HepG2 (cell line): ENCODE data around the gene KHNYN. TPM values are rescaled to one million over a fixed set of nuclear protein-coding genes. Genes with fewer than 3 reads are reported as not detected.

ENCODE experiments used
- ARNTL ChIP-seq: sonication (generic); formaldehyde crosslinking; IDR thresholded peaks from 2 replicates; pipeline ENCODE4 v1.4.0; 2020; ENCODE audit warnings: mild to moderate bottlenecking, missing genetic modification reagents
- HIC2 ChIP-seq: sonication (generic); formaldehyde crosslinking; IDR thresholded peaks from 2 replicates; pipeline ENCODE4 v1.9.0; 2022; ENCODE audit warnings: low read depth, missing genetic modification reagents
- MAF1 ChIP-seq: sonication (generic); formaldehyde crosslinking; IDR thresholded peaks from 2 replicates; pipeline ENCODE4 v1.5.0; 2020; ENCODE audit warnings: missing genetic modification reagents, borderline replicate concordance
- MXI1 ChIP-seq: IDR thresholded peaks from 3 replicates; pipeline ENCODE4 v1.6.1; 2012; ENCODE audit warnings: low read depth, low read length, inconsistent platforms, borderline replicate concordance
- NFKB2 ChIP-seq: sonication (generic); formaldehyde crosslinking; IDR thresholded peaks from 2 replicates; pipeline ENCODE4 v1.4.0; 2020; ENCODE audit warnings: missing genetic modification reagents, borderline replicate concordance
- NPAS2 ChIP-seq: sonication (generic); formaldehyde crosslinking; IDR thresholded peaks from 2 replicates; pipeline ENCODE4 v1.8.0; 2022; ENCODE audit warnings: mild to moderate bottlenecking, missing genetic modification reagents, borderline replicate concordance
- ONECUT2 ChIP-seq: sonication (generic); formaldehyde crosslinking; IDR thresholded peaks from 2 replicates; pipeline ENCODE4 v1.4.0; 2020; ENCODE audit warnings: missing genetic modification reagents
- ZBED4 ChIP-seq: sonication (generic); formaldehyde crosslinking; IDR thresholded peaks from 2 replicates; pipeline ENCODE4 v1.4.0; 2020; ENCODE audit warnings: missing genetic modification reagents, borderline replicate concordance
- ZFP37 ChIP-seq: sonication (generic); formaldehyde crosslinking; IDR thresholded peaks from 2 replicates; pipeline ENCODE4 v1.4.0; 2020; ENCODE audit warnings: missing genetic modification reagents, borderline replicate concordance
- ZNF580 ChIP-seq: IDR thresholded peaks from 2 replicates; pipeline ENCODE4 v1.6.1; 2016; ENCODE audit warnings: low read depth, borderline replicate concordance
- ZNF598 ChIP-seq: sonication (generic); formaldehyde crosslinking; IDR thresholded peaks from 2 replicates; pipeline ENCODE4 v1.5.1; 2020; ENCODE audit warnings: mild to moderate bottlenecking, missing genetic modification reagents, borderline replicate concordance
- ZNF646 ChIP-seq: sonication (generic); formaldehyde crosslinking; IDR thresholded peaks from 2 replicates; pipeline ENCODE4 v1.9.0; 2021; ENCODE audit warnings: mild to moderate bottlenecking, missing genetic modification reagents
- ZNF766 ChIP-seq: sonication (generic); formaldehyde crosslinking; IDR thresholded peaks from 2 replicates; pipeline ENCODE4 v1.5.0; 2020; ENCODE audit warnings: missing genetic modification reagents, borderline replicate concordance
- ZSCAN9 ChIP-seq: IDR thresholded peaks from 2 replicates; pipeline ENCODE4 v1.6.1; 2016; ENCODE audit warnings: borderline replicate concordance
- polyA plus RNA-seq, 8 experiments: library from polyadenylated mRNA; depleted of rRNA in 3 of 8; stranded (reverse) in 7 of 8; unstranded in 1 of 8; fragments of >200 nt; fragmentation: Illumina TruSeq in 4 of 8; extraction: Trizol in 4 of 8; gene quantifications; 2 replicates each; pipeline versions ENCODE4 v1.2.1 to v1.2.3, GENCODE V29; 2011 to 2016; ENCODE audit warnings: low read depth in 4 of 8, missing spikeins in 1 of 8, mixed read lengths in 1 of 8; ENCODE audit not compliant: insufficient read depth in 1 of 8
- total RNA-seq, 5 experiments: library from RNA; depleted of rRNA; stranded (reverse); fragments of >200 nt; fragmentation: Illumina TruSeq; extraction: Trizol; gene quantifications; 2 replicates each; pipeline ENCODE4 v1.2.3, GENCODE V29; 2016; ENCODE audit warnings: low read depth in 1 of 5

The KHNYN gene
- total and polyA plus RNA-seq, 2 of the 13 experiments (the other 11 are each of a cell fraction or from before 2014, with no cell fraction given), result 52.8 to 75.7 TPM

GRCh38 chr14:24426912-24427536 lies 2.7 kb upstream of the KHNYN start (continued):
- TF ChIP-seq ZNF646 (CRISPR knock-in tag), result no peak
- no peak for TF ChIP-seq MAF1 (CRISPR knock-in tag)
- 0 out of 2 replicates have a peak, but pooled peaks have one; percentile 18 for TF ChIP-seq ZFP37
- peak; percentile 71; the same call in 1 of the 2 replicates for TF ChIP-seq ZNF598 (CRISPR knock-in tag)
- peak; percentile 90 for TF ChIP-seq ONECUT2 (CRISPR knock-in tag)
- no peak for TF ChIP-seq NPAS2 (CRISPR knock-in tag)
- TF ChIP-seq ZSCAN9 (CRISPR knock-in tag), result peak; percentile 39; the same call in 1 of the 2 replicates
- TF ChIP-seq NFKB2 (CRISPR knock-in tag), result peak; percentile 69
- TF ChIP-seq ZBED4 (CRISPR knock-in tag), result 0 out of 2 replicates have a peak, but pooled peaks have one; percentile 35
- TF ChIP-seq ZNF766 (CRISPR knock-in tag), result no peak
- peak; percentile 78; the same call in 1 of the 2 replicates for TF ChIP-seq HIC2 (CRISPR knock-in tag)
- peak; percentile 25; the same call in 1 of the 3 replicates for TF ChIP-seq MXI1
- peak; percentile 45; the same call in 1 of the 2 replicates for TF ChIP-seq ZNF580
- TF ChIP-seq ARNTL (CRISPR knock-in tag), result peak; percentile 38
